Measurements from ENCODE around the gene MEF2D.
A peak's percentile ranks its signal among the peaks of the same experiment; 100 is the strongest.

The MEF2D gene

GRCh38 chr1:156475568-156476500, 24.7 kb downstream of the MEF2D start:
- H3K36me3 ChIP-seq (ENCODE audit: control insufficient read depth in 2 of 2, insufficient read depth in 1 of 2, low read length in 2 of 2): peaks cover 3 to 92% of the 10 kb centered on the region in 2 experiments; a peak in 2 of 3 replicates
- no peak overlapping the region for H3K4me3 ChIP-seq (ENCODE audit: low read depth, low read length)
- ChIA-PET CTCF (interaction anchor here (0.6 kb wide), 1 partner anchor 19 kb away, joined by 3 read pairs; no protein-coding TSS in a partner anchor), POLR2A (interaction anchor here (0.6 kb wide), 1 partner anchor 186 kb away, joined by 3 read pairs; no protein-coding TSS in a partner anchor)
- no peaks in the 10 kb centered on the region for H3K9me3 ChIP-seq (ENCODE audit: control insufficient read depth, insufficient read depth, low read depth, low read length)
- TF ChIP-seq GLIS1 (tag by site-specific recombination; IDR thresholded peaks at IDR 0.05) (0 out of 2 replicates have a peak, but pooled peaks have one; percentile 10), HOXC10 (CRISPR knock-in tag; IDR thresholded peaks at IDR 0.05) (no peak), ZNF600 (tag by site-specific recombination; IDR thresholded peaks at IDR 0.05) (peak; percentile 62; the same call in 1 of the 2 replicates), WT1 (tag by site-specific recombination; IDR thresholded peaks at IDR 0.05) (peak; percentile 29; the same call in 1 of the 2 replicates)
- no peak overlapping the region for H3K27ac ChIP-seq (ENCODE audit: extremely low read depth, low read depth, low read length)
- H3K4me1 ChIP-seq (ENCODE audit: control insufficient read depth, insufficient read depth, low read length): no peaks in the 10 kb centered on the region

GRCh38 chr1:156474966-156475365, 25.6 kb downstream of the MEF2D start:
- H3K4me1 ChIP-seq (ENCODE audit: control insufficient read depth, insufficient read depth, low read length): no peaks in the 10 kb centered on the region
- no peak overlapping the region for H3K27ac ChIP-seq (ENCODE audit: extremely low read depth, low read depth, low read length)
- CTCF ChIA-PET: no interaction called here
- POLR2A ChIA-PET: no interaction called here
- TF ChIP-seq KLF7 (tag by site-specific recombination; IDR thresholded peaks at IDR 0.05; ENCODE audit: borderline replicate concordance) (no peak), ZNF112 (tag by site-specific recombination; IDR thresholded peaks at IDR 0.05) (no peak), ZNF248 (tag by site-specific recombination; IDR thresholded peaks at IDR 0.05) (no peak), MZF1 (tag by site-specific recombination; IDR thresholded peaks at IDR 0.05; ENCODE audit: borderline replicate concordance) (no peak), ZNF513 (tag by site-specific recombination; IDR thresholded peaks at IDR 0.05) (no peak)
- no peaks in the 10 kb centered on the region for H3K9me3 ChIP-seq (ENCODE audit: control insufficient read depth, insufficient read depth, low read depth, low read length)
- H3K36me3 ChIP-seq (ENCODE audit: control insufficient read depth in 2 of 2, insufficient read depth in 1 of 2, low read length in 2 of 2): peaks cover 3 to 91% of the 10 kb centered on the region in 2 experiments; a peak in 2 of 3 replicates
- H3K4me3 ChIP-seq (ENCODE audit: low read depth, low read length): no peak overlapping the region

GRCh38 chr1:156471496-156472490, 28.8 kb downstream of the MEF2D start:
- ChIA-PET POLR2A (interaction anchor here (0.9 to 1.7 kb wide), 2 partner anchors 14 to 27 kb away, joined by 3 to 4 read pairs; no protein-coding TSS in a partner anchor), CTCF (interaction anchor here (0.7 to 2.1 kb wide), 3 partner anchors 8 to 56 kb away, joined by 3 to 9 read pairs (median 3); no protein-coding TSS in a partner anchor)
- Histone ChIP-seq H3K27ac (ENCODE audit: extremely low read depth, low read depth, low read length) (no peak overlapping the region; the same call in 1 of the 2 replicates), H3K36me3 (ENCODE audit: control insufficient read depth in 2 of 2, insufficient read depth in 1 of 2, low read length in 2 of 2) (peaks cover 9 to 85% of the 10 kb centered on the region in 2 experiments; a peak in 2 of 3 replicates), H3K4me1 (ENCODE audit: control insufficient read depth, insufficient read depth, low read length) (no peaks in the 10 kb centered on the region), H3K4me3 (ENCODE audit: low read depth, low read length) (no peak overlapping the region), H3K9me3 (ENCODE audit: control insufficient read depth, insufficient read depth, low read depth, low read length) (no peaks in the 10 kb centered on the region)
- TF ChIP-seq PRDM4 (tag by site-specific recombination; IDR thresholded peaks at IDR 0.05) (peak; percentile 64), ZNF664 (tag by site-specific recombination; IDR thresholded peaks at IDR 0.05) (peak; percentile 44; the same call in 1 of the 2 replicates), SP7 (tag by site-specific recombination; IDR thresholded peaks at IDR 0.05) (no peak), TCF7L2 (IDR thresholded peaks at IDR 0.05; ENCODE audit: borderline replicate concordance, low read depth, low read length) (no peak), GLIS2 (tag by site-specific recombination; IDR thresholded peaks at IDR 0.05) (peak; percentile 14; the same call in 1 of the 2 replicates), ZBTB44 (tag by site-specific recombination; IDR thresholded peaks at IDR 0.05) (no peak), GLIS1 (tag by site-specific recombination; IDR thresholded peaks at IDR 0.05) (peak; percentile 84), PATZ1 (tag by site-specific recombination; IDR thresholded peaks at IDR 0.05) (0 out of 2 replicates have a peak, but pooled peaks have one; percentile 19), ZIC2 (tag by site-specific recombination; IDR thresholded peaks at IDR 0.05) (peak; percentile 98)
